Uterus (tissue), 4 donors: Measurements from ENCODE around the gene IRX5. TPM values are rescaled to one million over a fixed set of nuclear protein-coding genes. Genes with fewer than 3 reads are reported as not detected.

Experiments used
- DNase-seq, 2 donors: peaks; one replicate each; pipeline ENCODE4 v3.0.0-alpha.2; 2019 to 2020
- H3K27ac ChIP-seq, 2 donors: fragments of 200-600 bp; sonication (generic); 1 replicate in 1 of 2; 2 replicates in 1 of 2; pipeline ENCODE4 v1.5.1; 2016 to 2018
- H3K27me3 ChIP-seq, 2 donors: fragments of 200-600 bp; sonication (generic); one replicate each; pipeline ENCODE4 v1.5.1; 2018 to 2019; ENCODE audit warnings: control low read depth in 1 of 2
- H3K36me3 ChIP-seq, 2 donors: fragments of 200-600 bp; sonication (generic); one replicate each; pipeline ENCODE4 v1.5.1; 2019; ENCODE audit warnings: control low read depth in 1 of 2
- H3K4me1 ChIP-seq, 2 donors: fragments of 200-600 bp; sonication (generic); one replicate each; pipeline ENCODE4 v1.5.1; 2018 to 2019; ENCODE audit warnings: control low read depth in 1 of 2
- H3K4me3 ChIP-seq, 2 donors: fragments of 200-600 bp; sonication (generic); 1 replicate in 1 of 2; 2 replicates in 1 of 2; pipeline ENCODE4 v1.5.1; 2018 to 2019; ENCODE audit warnings: mild to moderate bottlenecking in 1 of 2
- H3K9me3 ChIP-seq, 2 donors: fragments of 200-600 bp; sonication (generic); one replicate each; pipeline ENCODE4 v1.5.1; 2019; ENCODE audit warnings: control low read depth in 1 of 2
- POLR2A ChIP-seq, 2 donors: fragments of 450-650 bp; IDR thresholded peaks; one replicate each; pipeline ENCODE4 v1.6.1; 2016; ENCODE audit warnings: antibody characterized with exemption in 2 of 2, mild to moderate bottlenecking in 1 of 2, moderate library complexity in 1 of 2
- intact Hi-C: fragments of 100-400 bp; cut with DNase I; formaldehyde crosslinking; loops from one replicate; pipeline ENCODE4 v1.15.1; 2023; ENCODE audit warnings: low total_unique reads
- total RNA-seq, 4 donors: library from RNA; depleted of rRNA in 3 of 4; stranded (reverse); fragments of >200 nt in 3 of 4; gene quantifications; one replicate each; pipeline versions ENCODE4 v1.1.0 to v1.2.4, GENCODE V29; 2014 to 2023
- TF ChIP-seq, protein P1 (sequence below), 4 experiments: fragments of 200-600 bp in 2 of 4; fragments of 450-650 bp in 2 of 4; sonication (generic) in 2 of 4; IDR thresholded peaks; one replicate each; pipeline ENCODE4 v1.5.1; 2016 to 2019; ENCODE audit warnings: antibody characterized with exemption in 4 of 4, mild to moderate bottlenecking in 2 of 4, moderate library complexity in 1 of 4
- donor health status: DM: yes; HTN: yes; CAD: no.

IRX5 gene
- total RNA-seq, 4 donors from 2014 or later: 0.49 to 0.62 TPM; not detected in 2

DNA sequence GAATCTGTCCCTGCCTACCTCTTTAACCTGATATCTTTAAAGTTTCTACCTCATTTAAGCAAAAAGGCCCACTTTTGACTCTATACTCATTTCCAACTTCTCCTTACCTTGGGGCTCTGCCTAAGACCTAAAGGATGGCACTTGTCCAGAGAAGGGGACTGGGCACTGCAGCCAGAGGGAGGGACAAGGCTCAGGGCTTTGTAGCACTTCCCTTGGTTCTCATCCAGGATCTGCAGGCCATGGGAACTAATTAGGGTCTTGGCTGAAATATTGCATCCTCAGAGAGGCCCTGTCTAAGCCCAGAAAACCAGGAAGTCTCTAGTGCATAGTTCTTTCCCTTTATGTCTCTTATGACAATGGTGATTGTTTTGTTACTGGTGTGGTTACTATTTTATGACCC, 37.3 kb downstream of the IRX5 start:
- intact Hi-C loops: no loop called here
- Histone ChIP-seq H3K36me3 (no peaks in the 10 kb centered on the region), H3K4me1 (no peaks in the 10 kb centered on the region), H3K27me3 (no peaks in the 10 kb centered on the region), H3K27ac (no peak overlapping the region), H3K4me3 (no peak overlapping the region), H3K9me3 (no peaks in the 10 kb centered on the region)
- TF ChIP-seq, protein P1, sequence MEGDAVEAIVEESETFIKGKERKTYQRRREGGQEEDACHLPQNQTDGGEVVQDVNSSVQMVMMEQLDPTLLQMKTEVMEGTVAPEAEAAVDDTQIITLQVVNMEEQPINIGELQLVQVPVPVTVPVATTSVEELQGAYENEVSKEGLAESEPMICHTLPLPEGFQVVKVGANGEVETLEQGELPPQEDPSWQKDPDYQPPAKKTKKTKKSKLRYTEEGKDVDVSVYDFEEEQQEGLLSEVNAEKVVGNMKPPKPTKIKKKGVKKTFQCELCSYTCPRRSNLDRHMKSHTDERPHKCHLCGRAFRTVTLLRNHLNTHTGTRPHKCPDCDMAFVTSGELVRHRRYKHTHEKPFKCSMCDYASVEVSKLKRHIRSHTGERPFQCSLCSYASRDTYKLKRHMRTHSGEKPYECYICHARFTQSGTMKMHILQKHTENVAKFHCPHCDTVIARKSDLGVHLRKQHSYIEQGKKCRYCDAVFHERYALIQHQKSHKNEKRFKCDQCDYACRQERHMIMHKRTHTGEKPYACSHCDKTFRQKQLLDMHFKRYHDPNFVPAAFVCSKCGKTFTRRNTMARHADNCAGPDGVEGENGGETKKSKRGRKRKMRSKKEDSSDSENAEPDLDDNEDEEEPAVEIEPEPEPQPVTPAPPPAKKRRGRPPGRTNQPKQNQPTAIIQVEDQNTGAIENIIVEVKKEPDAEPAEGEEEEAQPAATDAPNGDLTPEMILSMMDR (IDR thresholded peaks at IDR 0.05): no peak
- no peak for TF ChIP-seq POLR2A (IDR thresholded peaks at IDR 0.05)
- DNase-seq: no peak

DNA sequence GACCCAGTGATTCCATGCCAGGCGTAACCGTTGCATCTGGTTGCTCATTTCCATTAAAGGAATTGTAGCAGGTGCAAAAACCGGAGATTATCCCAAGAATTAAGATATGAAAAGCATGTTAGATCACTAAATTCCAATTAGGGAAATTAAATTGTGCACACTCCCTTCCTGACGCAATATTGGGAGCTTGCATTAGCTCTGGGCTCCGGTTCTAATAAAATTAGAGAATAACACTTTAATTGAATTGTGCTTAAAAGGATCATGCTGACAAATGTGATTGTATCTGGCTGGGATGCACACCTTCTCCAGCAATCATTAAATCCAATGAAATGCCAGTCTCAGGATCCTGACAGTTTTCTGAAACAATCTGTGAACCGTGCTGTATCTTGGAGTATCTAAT, 38.1 kb downstream of the IRX5 start:
- DNase-seq: no peak
- Histone ChIP-seq H3K4me1 (no peaks in the 10 kb centered on the region), H3K4me3 (no peak overlapping the region), H3K9me3 (no peaks in the 10 kb centered on the region), H3K27me3 (no peaks in the 10 kb centered on the region), H3K36me3 (no peaks in the 10 kb centered on the region), H3K27ac (no peak overlapping the region)
- intact Hi-C loops: no loop called here
- TF ChIP-seq, protein P1 (IDR thresholded peaks at IDR 0.05): no peak

DNA sequence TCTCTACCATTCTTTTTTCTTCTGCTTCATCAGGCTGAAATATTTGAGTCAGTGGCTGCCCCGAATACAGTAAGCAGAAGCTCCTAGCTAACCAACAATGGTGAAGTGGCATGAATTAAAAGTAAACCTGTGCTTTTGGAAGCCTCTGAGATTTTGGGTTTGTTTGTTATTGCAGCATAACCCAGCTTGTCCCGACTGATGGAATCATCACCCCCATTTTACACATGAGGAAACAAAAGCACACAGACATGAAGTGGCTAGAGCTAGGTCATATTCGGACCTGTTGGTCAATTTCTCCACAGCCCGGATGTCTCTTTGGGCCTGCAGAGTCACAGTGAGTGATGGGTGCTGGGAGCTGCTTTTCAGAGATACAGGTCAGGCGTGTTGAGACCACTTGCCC, 39.4 kb downstream of the IRX5 start:
- Histone ChIP-seq H3K27me3 (no peaks in the 10 kb centered on the region), H3K27ac (no peak overlapping the region), H3K4me1 (no peaks in the 10 kb centered on the region), H3K4me3 (no peak overlapping the region), H3K36me3 (no peaks in the 10 kb centered on the region), H3K9me3 (no peaks in the 10 kb centered on the region)
- TF ChIP-seq, protein P1 (IDR thresholded peaks at IDR 0.05): no peak
- DNase-seq: no peak
- intact Hi-C loops: no loop called here

DNA sequence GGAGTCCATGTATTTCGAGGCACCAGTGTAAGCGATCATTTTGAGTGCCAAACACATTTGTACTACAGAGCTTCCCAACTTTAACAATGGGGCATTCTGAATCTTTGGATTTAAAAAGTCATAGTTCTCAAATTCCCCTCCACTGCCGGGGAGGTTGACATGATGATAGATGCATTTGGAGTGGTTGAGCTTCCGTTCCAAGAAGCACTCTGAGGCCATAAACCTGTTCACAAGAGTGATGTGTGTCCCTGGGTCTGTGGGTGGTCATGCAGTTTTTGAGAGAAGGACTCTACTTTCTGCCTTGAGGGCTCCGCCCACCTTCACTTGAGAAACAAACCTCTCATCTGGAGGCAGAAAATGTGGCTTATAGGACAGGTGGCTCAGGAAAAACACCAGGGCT, 43.7 kb downstream of the IRX5 start:
- intact Hi-C loops: no loop called here
- no peaks in the 10 kb centered on the region for H3K27me3 ChIP-seq
- no peaks in the 10 kb centered on the region for H3K9me3 ChIP-seq
- H3K27ac ChIP-seq: no peak overlapping the region
- no peak for DNase-seq
- H3K4me1 ChIP-seq: no peaks in the 10 kb centered on the region
- no peak overlapping the region for H3K4me3 ChIP-seq
- TF ChIP-seq, protein P1 (IDR thresholded peaks at IDR 0.05): no peak
- no peak for TF ChIP-seq POLR2A (IDR thresholded peaks at IDR 0.05)
- H3K36me3 ChIP-seq: no peaks in the 10 kb centered on the region

DNA sequence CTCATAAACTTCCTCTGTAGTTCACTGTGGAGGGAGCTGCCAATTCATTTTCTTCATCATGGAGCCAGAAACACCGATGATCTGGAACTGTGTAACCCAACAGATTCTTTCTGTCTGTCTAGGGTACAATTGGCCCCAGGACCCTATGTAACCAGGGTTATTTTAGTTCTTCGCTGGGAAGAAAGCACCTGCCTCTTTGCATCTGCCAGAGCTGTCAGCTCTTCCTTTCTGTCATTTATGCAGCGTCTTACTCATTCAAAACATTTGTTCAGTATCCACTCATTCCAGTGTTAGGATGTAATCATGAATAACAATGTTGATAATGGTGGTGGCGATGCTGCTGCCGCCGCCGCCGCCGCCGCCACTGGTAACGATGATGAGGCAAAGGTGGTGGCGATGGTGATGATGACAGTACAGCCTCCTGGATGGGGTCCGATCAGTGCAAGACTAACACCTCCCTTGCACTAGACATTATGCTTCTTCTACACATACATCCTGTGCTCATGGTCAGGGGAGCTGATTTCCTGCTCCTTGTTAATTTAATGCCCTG, 46.1 kb downstream of the IRX5 start:
- no peak for DNase-seq
- no peaks in the 10 kb centered on the region for H3K4me1 ChIP-seq
- H3K36me3 ChIP-seq: no peaks in the 10 kb centered on the region
- no peak overlapping the region for H3K27ac ChIP-seq
- H3K9me3 ChIP-seq: no peaks in the 10 kb centered on the region
- intact Hi-C loops: no loop called here
- no peak overlapping the region for H3K4me3 ChIP-seq
- no peaks in the 10 kb centered on the region for H3K27me3 ChIP-seq
- TF ChIP-seq, protein P1 (IDR thresholded peaks at IDR 0.05): no peak
- TF ChIP-seq POLR2A (IDR thresholded peaks at IDR 0.05): no peak
